SK-N-SH (cell line): Measurements from ENCODE around the gene ZNF750. TPM values are rescaled to one million over a fixed set of nuclear protein-coding genes. Genes with fewer than 3 reads are reported as not detected.

ENCODE experiments used
- CTCF ChIA-PET: fragments of 300-600, 350-600 bp; formaldehyde crosslinking; extraction: SDS; loops from one replicate; lab custom pipeline; 2021; lab: Yijun Ruan, JAX
- POLR2A ChIA-PET: fragments of 350-600 bp; sonication (Branson Sonifier 250); formaldehyde crosslinking; extraction: SDS; loops from one replicate; lab custom pipeline; 2020; ENCODE audit warnings: antibody characterized with exemption, inconsistent platforms; lab: Yijun Ruan, JAX
- DNase-seq: peaks from one replicate; pipeline ENCODE4 v3.0.0; 2012
- H2AFZ ChIP-seq: fragments of 200-600 bp; sonication (generic); 2 replicates; pipeline ENCODE4 v1.8.1; 2016; ENCODE audit warnings: antibody characterized with exemption, mild to moderate bottlenecking, low read depth
- H3F3A ChIP-seq: fragments of 200-600 bp; sonication (generic); replicated peaks from 2 replicates; pipeline ENCODE3; 2016; ENCODE audit warnings: antibody characterized with exemption, mild to moderate bottlenecking; ENCODE audit not compliant: insufficient read depth
- H3K27ac ChIP-seq, 2 experiments: fragments of 200-500 bp in 1 of 2; fragments of 200-600 bp in 1 of 2; sonication (Bioruptor generic) in 1 of 2; sonication (generic), shearing (Covaris generic) in 1 of 2; 2 replicates each; pipeline versions ENCODE4 v1.5.1 to v1.6.1; 2014 to 2016; ENCODE audit warnings: low read depth in 2 of 2, inconsistent platforms in 1 of 2, low read length in 1 of 2, mild to moderate bottlenecking in 1 of 2, mixed read lengths in 1 of 2
- H3K27me3 ChIP-seq: fragments of 200-600 bp; sonication (generic), shearing (Covaris generic); 2 replicates; pipeline ENCODE4 v1.6.1; 2016; ENCODE audit warnings: mixed run types; ENCODE audit not compliant: insufficient read depth
- H3K36me3 ChIP-seq, 2 experiments: fragments of 200-500 bp in 1 of 2; fragments of 200-600 bp in 1 of 2; sonication (Bioruptor generic) in 1 of 2; sonication (generic) in 1 of 2; replicated peaks in 1 of 2; 2 replicates each; pipeline versions ENCODE3 to v1.5.1; 2014 to 2016; ENCODE audit warnings: low read length in 1 of 2, mild to moderate bottlenecking in 1 of 2; ENCODE audit not compliant: insufficient read depth in 2 of 2, control insufficient read depth in 1 of 2
- H3K4me1 ChIP-seq, 2 experiments: fragments of 200-500 bp in 1 of 2; fragments of 200-600 bp in 1 of 2; sonication (Bioruptor generic) in 1 of 2; sonication (generic), shearing (Covaris generic) in 1 of 2; 2 replicates each; pipeline versions ENCODE4 v1.5.1 to v1.6.1; 2014 to 2016; ENCODE audit warnings: low read depth in 1 of 2, low read length in 1 of 2, mixed run types in 1 of 2; ENCODE audit not compliant: insufficient read depth in 2 of 2, control insufficient read depth in 1 of 2
- H3K4me2 ChIP-seq: fragments of 200-600 bp; sonication (generic), shearing (Covaris generic); 2 replicates; pipeline ENCODE4 v1.6.1; 2017; ENCODE audit warnings: mixed run types
- H3K4me3 ChIP-seq, 2 experiments: fragments of 200-500 bp in 1 of 2; fragments of 200-600 bp in 1 of 2; sonication (Bioruptor generic) in 1 of 2; sonication (generic), shearing (Covaris generic) in 1 of 2; 2 replicates each; pipeline versions ENCODE4 v1.5.1 to v1.8.1; 2014 to 2016; ENCODE audit warnings: low read depth in 2 of 2, inconsistent platforms in 1 of 2, low read length in 1 of 2, mild to moderate bottlenecking in 1 of 2, mixed read lengths in 1 of 2, moderate library complexity in 1 of 2
- H3K79me2 ChIP-seq: fragments of 200-600 bp; sonication (generic); 2 replicates; pipeline ENCODE4 v1.8.1; 2017; ENCODE audit warnings: mild to moderate bottlenecking; ENCODE audit not compliant: insufficient read depth
- H3K9ac ChIP-seq: fragments of 200-600 bp; sonication (generic); 2 replicates; pipeline ENCODE4 v1.6.1; 2017; ENCODE audit warnings: mixed run types
- H3K9me2 ChIP-seq: fragments of 200-600 bp; sonication (generic); 2 replicates; pipeline ENCODE4 v1.6.1; 2017; ENCODE audit warnings: mixed run types
- H3K9me3 ChIP-seq: fragments of 200-600 bp; sonication (generic); 2 replicates; pipeline ENCODE4 v1.6.1; 2017; ENCODE audit warnings: mixed run types, mild to moderate bottlenecking, moderate library complexity
- H4K20me1 ChIP-seq: fragments of 200-600 bp; sonication (generic); 2 replicates; pipeline ENCODE4 v1.6.1; 2017; ENCODE audit warnings: mild to moderate bottlenecking, mixed run types; ENCODE audit not compliant: insufficient read depth
- ELF1 ChIP-seq: IDR thresholded peaks from 2 replicates; pipeline ENCODE4 v1.4.0; 2012
- FOSL2 ChIP-seq: IDR thresholded peaks from 2 replicates; pipeline ENCODE4 v1.4.0; 2012; ENCODE audit warnings: low read depth, mild to moderate bottlenecking, moderate library complexity, borderline replicate concordance
- GATA2 ChIP-seq: sonication (generic); formaldehyde crosslinking; IDR thresholded peaks from 2 replicates; pipeline ENCODE4 v1.5.0; 2020; ENCODE audit warnings: mild to moderate bottlenecking, missing genetic modification reagents
- IRF3 ChIP-seq: fragments of 150-350 bp; IDR thresholded peaks from 2 replicates; pipeline ENCODE4 v1.6.1; 2016; ENCODE audit warnings: mild to moderate bottlenecking, low read depth, low read length
- JUND ChIP-seq: IDR thresholded peaks from 2 replicates; pipeline ENCODE4 v1.4.0; 2012
- NFIC ChIP-seq: IDR thresholded peaks from 2 replicates; pipeline ENCODE4 v1.4.0; 2012; ENCODE audit warnings: borderline replicate concordance
- PBX3 ChIP-seq: IDR thresholded peaks from 2 replicates; pipeline ENCODE4; 2012
- POLR2AphosphoS5 ChIP-seq: IDR thresholded peaks from 2 replicates; pipeline ENCODE4 v1.6.1; 2012; ENCODE audit warnings: low read depth, low read length
- RAD21 ChIP-seq: IDR thresholded peaks from 2 replicates; pipeline ENCODE4 v1.6.1; 2012; ENCODE audit warnings: mild to moderate bottlenecking, low read length
- RCOR1 ChIP-seq: fragments of 150-350 bp; IDR thresholded peaks from 2 replicates; pipeline ENCODE4 v1.6.1; 2017; ENCODE audit warnings: antibody characterized with exemption, low read length
- REST ChIP-seq: IDR thresholded peaks from 2 replicates; pipeline ENCODE4 v1.6.1; 2012; ENCODE audit warnings: mild to moderate bottlenecking, low read depth, low read length, moderate library complexity
- TAF1 ChIP-seq: IDR thresholded peaks from 2 replicates; pipeline ENCODE4 v1.6.1; 2012; ENCODE audit warnings: low read depth, mild to moderate bottlenecking, low read length, moderate library complexity, borderline replicate concordance
- YY1 ChIP-seq: IDR thresholded peaks from 2 replicates; pipeline ENCODE4 v1.4.0; 2012; ENCODE audit warnings: low read depth, mild to moderate bottlenecking
- WGBS: methylation state at CpG from one replicate; pipeline ENCODE4 v1.1.6; 2017; ENCODE audit warnings: low lambda C conversion rate; 5-methylcytosine and 5-hydroxymethylcytosine counted together
- polyA plus RNA-seq, 3 experiments: library from polyadenylated mRNA; depleted of rRNA; stranded (reverse); fragments of >200 nt; gene quantifications; 2 replicates each; pipeline ENCODE4 v1.2.3, GENCODE V29; 2012

The ZNF750 gene
- polyA plus RNA-seq, 1 of the 3 experiments (the other 2 are of a cell fraction), result not detected

DNA sequence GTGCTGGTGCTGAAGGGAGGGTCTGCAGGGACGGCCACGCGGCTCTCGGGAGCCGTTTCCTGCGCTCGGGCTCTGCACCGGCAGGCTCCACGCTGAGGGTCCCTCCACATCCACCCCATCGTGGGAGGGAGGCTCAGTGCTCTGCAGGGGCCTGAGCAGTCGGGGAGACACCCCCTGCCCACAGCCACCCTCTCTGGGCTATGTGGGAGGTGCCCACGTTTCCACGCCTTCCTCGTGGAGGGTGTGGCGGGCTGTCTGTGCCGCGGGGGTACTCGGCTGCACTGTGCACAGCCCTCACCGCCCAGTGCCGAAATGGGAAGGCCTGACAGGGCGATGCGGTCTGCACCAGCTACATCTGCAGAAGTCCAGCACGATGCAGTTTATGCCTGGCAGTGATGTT, 25.5 kb upstream of the ZNF750 start (continued):
- TF ChIP-seq IRF3 (no peak), JUND (no peak)

GRCh38 chr17:82864713-82865248, 25.0 kb upstream of the ZNF750 start:
- H3K27me3 ChIP-seq, result no peaks in the 10 kb centered on the region
- peaks cover 36 to 60% of the 10 kb centered on the region in 2 experiments for H3K4me1 ChIP-seq
- H3F3A ChIP-seq, result peaks cover 6% of the 10 kb centered on the region
- no peaks in the 10 kb centered on the region for H3K9me3 ChIP-seq
- DNase-seq, result no peak
- H4K20me1 ChIP-seq, result peaks cover 13% of the 10 kb centered on the region
- H3K27ac ChIP-seq, result peak overlapping the region; percentile 65 to 92; a peak in 2 of 4 replicates
- no peak overlapping the region for H3K4me3 ChIP-seq
- H2AFZ ChIP-seq, result no peak overlapping the region
- no peaks in the 10 kb centered on the region for H3K9me2 ChIP-seq
- no peak overlapping the region for H3K9ac ChIP-seq
- 76% methylated on average over 2 of the region's 16 CpGs for WGBS
- TF ChIP-seq FOSL2 (no peak), TAF1 (no peak), REST (no peak), JUND (no peak), YY1 (no peak), NFIC (no peak), RCOR1 (no peak), GATA2 (CRISPR knock-in tag) (no peak), RAD21 (no peak), ELF1 (no peak), POLR2AphosphoS5 (no peak), PBX3 (no peak)
- ChIA-PET CTCF (interaction anchor here (0.7 to 5.1 kb wide), 5 partner anchors 22 to 91 kb away, joined by 3 to 26 read pairs (median 4); no protein-coding TSS in a partner anchor), POLR2A (no interaction called here)
- no peaks in the 10 kb centered on the region for H3K36me3 ChIP-seq
- H3K4me2 ChIP-seq, result peak overlapping the region; percentile 74; the same call in 1 of the 2 replicates
- H3K79me2 ChIP-seq, result peaks cover 48% of the 10 kb centered on the region; the same call in 1 of the 2 replicates
